Fibroblast of skin of scalp (primary cell): Measurements from ENCODE around the gene CDK10.
"Not testable (repeated sequence)": the region's sequence is repeated elsewhere in the genome, so short reads cannot be mapped to it uniquely, and the experiment has no call there.

ENCODE experiments used
- DNase-seq: peaks from one replicate; pipeline ENCODE4 v3.0.0-alpha.2; 2013

CDK10 gene

DNA sequence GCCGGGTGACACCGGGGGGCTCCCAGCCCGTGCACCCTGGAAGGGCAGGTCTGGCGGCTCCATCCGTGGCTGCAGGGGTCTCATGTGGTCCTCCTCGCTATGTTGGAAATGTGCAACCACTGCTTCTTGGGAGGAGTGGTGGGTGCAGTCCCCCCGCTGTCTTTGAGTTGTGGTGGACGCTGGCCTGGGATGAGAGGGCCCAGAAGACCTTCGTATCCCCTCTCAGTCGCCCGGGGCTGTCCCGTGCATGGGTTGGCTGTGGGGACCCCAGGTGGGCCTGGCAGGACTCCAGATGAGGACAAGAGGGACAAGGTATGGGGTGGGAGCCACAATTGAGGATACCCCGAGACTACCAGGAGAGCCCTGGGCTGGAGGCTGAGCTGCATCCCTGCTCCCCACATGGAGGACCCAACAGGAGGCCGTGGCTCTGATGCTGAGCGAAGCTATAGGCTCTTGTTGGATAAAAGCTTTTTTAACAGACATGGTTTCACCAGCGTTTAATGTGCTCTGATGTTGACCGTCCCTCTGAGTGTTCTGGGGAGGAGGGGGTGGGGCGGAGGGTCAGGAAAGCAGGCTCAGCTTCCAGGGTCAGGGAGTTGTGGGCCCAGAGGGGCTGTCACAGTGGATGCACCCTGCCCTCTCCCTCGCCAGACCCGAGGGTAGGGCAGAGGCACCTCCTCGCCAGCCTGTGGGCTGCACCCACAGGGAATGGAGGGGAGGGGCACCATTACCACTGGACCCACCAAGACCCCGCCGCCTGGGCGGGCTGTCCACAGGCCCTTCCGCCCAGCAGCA, 9.6 kb downstream of the CDK10 start:
- DNase-seq: no peak

- no peak for DNase-seq
Measured at GRCh38 chr16:89696670-89697128, 10.2 kb downstream of the CDK10 start.

DNA sequence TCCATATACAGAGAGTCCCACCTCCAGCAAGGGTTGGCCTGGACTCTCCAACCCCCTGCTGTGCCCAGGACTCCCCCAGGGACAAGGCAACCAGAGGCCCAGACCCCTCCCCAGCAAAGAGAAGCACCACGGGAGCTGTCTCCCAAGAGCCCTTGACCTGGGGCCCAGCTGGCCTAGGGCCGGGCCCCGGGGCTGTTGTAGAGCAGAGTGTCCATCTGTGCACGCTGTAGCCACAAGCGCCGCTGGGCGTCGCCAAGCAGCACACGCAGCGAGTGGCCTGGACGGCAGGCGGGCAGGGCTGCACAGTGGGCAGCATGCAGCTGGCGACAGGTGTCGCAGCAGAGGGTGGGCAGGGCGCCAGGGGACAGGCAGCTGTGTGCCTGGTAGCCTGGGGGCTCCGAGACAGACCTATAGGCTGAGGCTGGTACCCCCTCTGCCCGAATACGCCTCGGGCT, 10.7 kb downstream of the CDK10 start:
- no peak for DNase-seq

DNA sequence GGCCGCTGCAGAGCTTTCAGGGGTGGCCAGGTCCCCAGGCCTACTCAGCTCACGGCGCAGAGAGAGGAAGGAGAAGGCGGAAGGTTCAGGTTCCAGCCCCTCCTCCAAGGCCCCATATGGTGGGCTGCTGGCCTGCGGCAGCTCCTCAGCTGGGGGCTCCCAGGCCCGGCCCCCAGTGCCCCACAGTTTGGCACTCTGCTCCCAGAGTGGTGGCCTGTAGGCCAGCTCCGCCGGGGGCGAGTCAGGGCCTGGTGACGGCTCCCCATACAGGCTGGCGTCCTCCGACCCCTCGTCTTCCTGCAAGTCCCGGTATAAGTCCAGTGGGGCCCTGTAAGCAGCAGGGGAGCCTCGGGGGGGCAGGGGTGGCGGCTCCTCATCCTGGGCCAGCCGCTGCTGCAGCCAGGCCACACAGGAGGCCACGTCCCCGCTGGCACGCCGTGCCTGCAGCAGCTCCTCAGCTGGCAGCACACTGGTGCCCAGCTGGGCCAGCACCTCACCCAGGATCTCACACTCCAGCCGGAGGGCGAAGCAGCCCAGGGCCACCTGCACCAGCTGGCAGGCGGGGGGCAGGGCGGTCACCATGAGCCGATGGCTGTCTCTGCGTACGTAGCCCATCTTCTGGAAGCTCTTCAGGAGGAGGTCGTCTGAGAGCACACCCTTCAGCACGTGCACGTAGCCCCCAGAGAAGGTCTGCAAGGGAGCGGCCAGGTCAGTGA, 11.3 kb downstream of the CDK10 start:
- no peak for DNase-seq

DNA sequence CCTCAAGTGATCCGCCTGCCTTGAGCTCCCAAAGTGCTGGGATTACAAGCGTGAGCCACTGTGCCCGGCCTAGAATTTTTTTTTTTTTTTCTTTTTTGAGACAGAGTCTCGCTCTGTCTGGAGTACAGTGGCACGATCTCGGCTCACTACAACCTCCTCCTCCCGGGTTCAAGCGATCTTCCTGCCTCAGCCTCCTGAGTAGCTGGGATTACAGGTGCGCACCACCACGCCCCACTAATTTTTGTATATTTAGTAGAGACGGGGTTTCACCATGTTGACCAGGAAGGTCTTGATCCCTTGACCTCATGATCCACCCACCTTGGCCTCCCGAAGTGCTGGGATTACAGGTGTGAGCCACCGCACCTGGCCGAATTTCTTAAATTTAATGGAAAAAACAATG, 12.2 kb downstream of the CDK10 start:
- not testable (repeated sequence) for DNase-seq

- DNase-seq: not testable (repeated sequence)
Measured at GRCh38 chr16:89699629-89700099, 13.2 kb downstream of the CDK10 start.

- DNase-seq: peak; percentile 94
Measured at GRCh38 chr16:89700100-89700648, 13.7 kb downstream of the CDK10 start.

GRCh38 chr16:89700649-89701424, 14.3 kb downstream of the CDK10 start:
- DNase-seq: peak; percentile 17

GRCh38 chr16:89701425-89702406, 15.2 kb downstream of the CDK10 start, which contains the start of gene SPATA2L:
Gene SPATA2L (minus strand): TSS chr16:89701705. CDS start chr16:89701232, 473 bp downstream.
- peak; percentile 76 for DNase-seq

DNA sequence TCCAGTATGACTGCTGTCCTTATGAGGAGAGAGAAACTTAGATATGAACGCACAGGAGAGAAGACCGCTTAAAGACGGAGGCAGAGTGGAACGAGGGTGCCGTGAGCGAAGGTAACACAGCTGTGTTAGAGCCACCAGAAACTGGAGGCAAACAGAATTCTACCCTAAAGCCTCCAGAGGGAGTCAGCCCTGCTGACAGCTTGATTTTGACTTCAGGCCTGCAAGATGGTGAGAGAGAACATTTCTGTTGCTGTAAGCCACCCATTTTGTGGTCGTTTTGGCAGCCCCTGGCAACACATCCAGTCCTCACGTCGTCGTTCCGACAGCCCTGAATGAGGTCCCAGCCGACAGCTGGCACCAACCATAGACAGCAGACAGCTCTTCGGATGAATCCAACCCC, 17.8 kb downstream of the CDK10 start:
- DNase-seq: no peak

- no peak for DNase-seq
Measured at GRCh38 chr16:89705006-89705405, 18.5 kb downstream of the CDK10 start.

- no peak for DNase-seq
Measured at GRCh38 chr16:89706518-89707260, 20.2 kb downstream of the CDK10 start.

GRCh38 chr16:89707695-89708094, 21.2 kb downstream of the CDK10 start:
- no peak for DNase-seq

GRCh38 chr16:89708481-89708931, 22.0 kb downstream of the CDK10 start:
- no peak for DNase-seq

- DNase-seq: no peak
Measured at GRCh38 chr16:89709166-89709565, 22.7 kb downstream of the CDK10 start.

GRCh38 chr16:89709716-89710432, 23.4 kb downstream of the CDK10 start:
- no peak for DNase-seq

- no peak for DNase-seq
Measured at GRCh38 chr16:89710709-89711564, 24.4 kb downstream of the CDK10 start.

- peak; percentile 68 for DNase-seq
Measured at GRCh38 chr16:89711601-89712273, 25.2 kb downstream of the CDK10 start.
